ENCODE results near the gene HOXA4. TPM values are rescaled to one million over a fixed set of nuclear protein-coding genes. Genes with fewer than 3 reads are reported as not detected.

HOXA4 gene
- total RNA-seq, 2 experiments from 2014 or later = 0.17 to 0.53 TPM

- DNase-seq (peak; percentile 80), ATAC-seq (ENCODE audit: low read depth) (peak; percentile 85)
- peaks cover 92% of the 10 kb centered on the region for H3K27me3 Mint-ChIP-seq
- peaks cover 27% of the 10 kb centered on the region for H3K4me1 Mint-ChIP-seq
- peak overlapping the region; percentile 34 for H3K27ac Mint-ChIP-seq
- peak overlapping the region; percentile 73 for H3K4me3 Mint-ChIP-seq
- no peaks in the 10 kb centered on the region for H3K9me3 Mint-ChIP-seq
- POLR2A ChIA-PET = interaction anchor here (0.8 kb wide), 1 partner anchor 16 kb away, joined by 3 read pairs; no protein-coding TSS in a partner anchor
- H3K36me3 Mint-ChIP-seq = no peaks in the 10 kb centered on the region
Measured at GRCh38 chr7:27150568-27151340, 20.2 kb upstream of the HOXA4 start.

GRCh38 chr7:27149842-27150567 is 19.4 kb upstream of the HOXA4 start:
- Mint-ChIP-seq H3K36me3 (no peaks in the 10 kb centered on the region), H3K27me3 (peaks cover 89% of the 10 kb centered on the region), H3K27ac (no peak overlapping the region), H3K4me1 (peaks cover 22% of the 10 kb centered on the region), H3K9me3 (no peaks in the 10 kb centered on the region), H3K4me3 (peak overlapping the region; percentile 73)
- no peak for ATAC-seq (ENCODE audit: low read depth)
- no peak for DNase-seq
- POLR2A ChIA-PET = interaction anchor here (0.8 kb wide), 1 partner anchor 16 kb away, joined by 3 read pairs; no protein-coding TSS in a partner anchor

- Mint-ChIP-seq H3K4me1 (peaks cover 19% of the 10 kb centered on the region), H3K9me3 (no peaks in the 10 kb centered on the region), H3K4me3 (no peak overlapping the region), H3K27me3 (peaks cover 80% of the 10 kb centered on the region), H3K27ac (no peak overlapping the region), H3K36me3 (no peaks in the 10 kb centered on the region)
- ATAC-seq (ENCODE audit: low read depth) = no peak
- no peak for DNase-seq
- POLR2A ChIA-PET = no interaction called here
Measured at GRCh38 chr7:27148756-27149641, 18.4 kb upstream of the HOXA4 start.

GRCh38 chr7:27148031-27148755 is 17.6 kb upstream of the HOXA4 start:
- H3K9me3 Mint-ChIP-seq = no peaks in the 10 kb centered on the region
- POLR2A ChIA-PET = no interaction called here
- H3K27ac Mint-ChIP-seq = no peak overlapping the region
- no peak for ATAC-seq (ENCODE audit: low read depth)
- peaks cover 72% of the 10 kb centered on the region for H3K27me3 Mint-ChIP-seq
- no peaks in the 10 kb centered on the region for H3K36me3 Mint-ChIP-seq
- H3K4me3 Mint-ChIP-seq = peak overlapping the region; percentile 55
- H3K4me1 Mint-ChIP-seq = peaks cover 17% of the 10 kb centered on the region
- DNase-seq = no peak

GRCh38 chr7:27147199-27148030 is 16.9 kb upstream of the HOXA4 start, which contains the start of gene HOXA6:
TSS of gene HOXA6 (minus strand) at chr7:27147774. CDS start at chr7:27147749, 25 bp downstream.
- no peaks in the 10 kb centered on the region for H3K36me3 Mint-ChIP-seq
- H3K27ac Mint-ChIP-seq = no peak within 1 kb of the TSS
- peaks cover 67% of the 10 kb centered on the region for H3K27me3 Mint-ChIP-seq
- DNase-seq (no peak), ATAC-seq (ENCODE audit: low read depth) (no peak)
- H3K9me3 Mint-ChIP-seq = no peaks in the 10 kb centered on the region
- peaks cover 17% of the 10 kb centered on the region for H3K4me1 Mint-ChIP-seq
- H3K4me3 Mint-ChIP-seq = peak within 1 kb of the TSS; percentile 55
- POLR2A ChIA-PET = no interaction called here

- Mint-ChIP-seq H3K9me3 (no peaks in the 10 kb centered on the region), H3K36me3 (no peaks in the 10 kb centered on the region), H3K27ac (no peak overlapping the region), H3K4me3 (no peak overlapping the region), H3K27me3 (peaks cover 59% of the 10 kb centered on the region), H3K4me1 (peaks cover 11% of the 10 kb centered on the region)
- ATAC-seq (ENCODE audit: low read depth) (no peak), DNase-seq (no peak)
- POLR2A ChIA-PET = no interaction called here
Measured at GRCh38 chr7:27146491-27147198, 16.1 kb upstream of the HOXA4 start.

GRCh38 chr7:27145914-27146412 is 15.4 kb upstream of the HOXA4 start:
- H3K27me3 Mint-ChIP-seq = peaks cover 52% of the 10 kb centered on the region
- peaks cover 6% of the 10 kb centered on the region for H3K4me1 Mint-ChIP-seq
- no peak overlapping the region for H3K27ac Mint-ChIP-seq
- POLR2A ChIA-PET = interaction anchor here (0.6 kb wide), 1 partner anchor 49 kb away, joined by 5 read pairs; no protein-coding TSS in a partner anchor
- no peak overlapping the region for H3K4me3 Mint-ChIP-seq
- H3K9me3 Mint-ChIP-seq = no peaks in the 10 kb centered on the region
- DNase-seq (no peak), ATAC-seq (ENCODE audit: low read depth) (no peak)
- H3K36me3 Mint-ChIP-seq = no peaks in the 10 kb centered on the region

- Mint-ChIP-seq H3K9me3 (no peaks in the 10 kb centered on the region), H3K27me3 (peaks cover 47% of the 10 kb centered on the region), H3K4me3 (no peak overlapping the region), H3K27ac (no peak overlapping the region), H3K4me1 (peaks cover 3% of the 10 kb centered on the region), H3K36me3 (no peaks in the 10 kb centered on the region)
- POLR2A ChIA-PET = interaction anchor here (0.6 kb wide), 1 partner anchor 48 kb away, joined by 5 read pairs; no protein-coding TSS in a partner anchor
- DNase-seq (no peak), ATAC-seq (ENCODE audit: low read depth) (no peak)
Measured at GRCh38 chr7:27145165-27145913, 14.8 kb upstream of the HOXA4 start.

- no peak overlapping the region for H3K4me3 Mint-ChIP-seq
- H3K4me1 Mint-ChIP-seq = peaks cover 2% of the 10 kb centered on the region
- H3K36me3 Mint-ChIP-seq = no peaks in the 10 kb centered on the region
- ATAC-seq (ENCODE audit: low read depth) (no peak), DNase-seq (no peak)
- POLR2A ChIA-PET = no interaction called here
- peaks cover 42% of the 10 kb centered on the region for H3K27me3 Mint-ChIP-seq
- H3K9me3 Mint-ChIP-seq = no peaks in the 10 kb centered on the region
- no peak overlapping the region for H3K27ac Mint-ChIP-seq
Measured at GRCh38 chr7:27144781-27145164, 14.2 kb upstream of the HOXA4 start.

- Mint-ChIP-seq H3K4me1 (peaks cover 2% of the 10 kb centered on the region), H3K27me3 (peaks cover 36% of the 10 kb centered on the region), H3K36me3 (no peaks in the 10 kb centered on the region), H3K27ac (no peak overlapping the region), H3K9me3 (no peaks in the 10 kb centered on the region), H3K4me3 (no peak overlapping the region)
- POLR2A ChIA-PET = no interaction called here
- ATAC-seq (ENCODE audit: low read depth) (no peak), DNase-seq (no peak)
Measured at GRCh38 chr7:27143950-27144780, 13.6 kb upstream of the HOXA4 start.
